Trophoblast cell (in vitro differentiated cells and primary cell): ENCODE results near the gene GUCD1.
"Not testable (repeated sequence)": the region's sequence is repeated elsewhere in the genome, so short reads cannot be mapped to it uniquely, and the experiment has no call there.

ENCODE experiments used
- DNase-seq, 2 donors: peaks; one replicate each; pipeline ENCODE4 v3.0.0-alpha.2; 2016
- H2AFZ ChIP-seq: 2 replicates; pipeline ENCODE4 v1.6.1; 2013; ENCODE audit warnings: low read length, moderate library complexity, mild to moderate bottlenecking; ENCODE audit not compliant: insufficient read depth, poor library complexity
- H2AK5ac ChIP-seq: 2 replicates; pipeline ENCODE4 v1.6.1; 2013; ENCODE audit warnings: mild to moderate bottlenecking, low read length
- H2BK120ac ChIP-seq: 2 replicates; pipeline ENCODE4 v1.6.1; 2013; ENCODE audit warnings: low read length, mild to moderate bottlenecking, moderate library complexity; ENCODE audit not compliant: insufficient read depth, poor library complexity
- H2BK12ac ChIP-seq: 2 replicates; pipeline ENCODE4 v1.6.1; 2013; ENCODE audit warnings: mild to moderate bottlenecking, low read length, moderate library complexity
- H2BK5ac ChIP-seq: 2 replicates; pipeline ENCODE4 v1.6.1; 2013; ENCODE audit warnings: low read length, low read depth, moderate library complexity, mild to moderate bottlenecking; ENCODE audit not compliant: poor library complexity
- H3K14ac ChIP-seq: 2 replicates; pipeline ENCODE4 v1.6.1; 2013; ENCODE audit warnings: mild to moderate bottlenecking, low read length
- H3K18ac ChIP-seq: 2 replicates; pipeline ENCODE4 v1.6.1; 2013; ENCODE audit warnings: mild to moderate bottlenecking, low read length
- H3K23ac ChIP-seq: 2 replicates; pipeline ENCODE4 v1.6.1; 2013; ENCODE audit warnings: low read length
- H3K27ac ChIP-seq: 2 replicates; pipeline ENCODE4 v1.5.1; 2013; ENCODE audit warnings: low read depth, mild to moderate bottlenecking, inconsistent platforms, low read length, moderate library complexity
- H3K27me3 ChIP-seq: 2 replicates; pipeline ENCODE4 v1.6.1; 2013; ENCODE audit warnings: inconsistent platforms, mild to moderate bottlenecking, low read length, moderate library complexity; ENCODE audit not compliant: insufficient read depth
- H3K36me3 ChIP-seq, 2 experiments: 1 replicate in 1 of 2; 2 replicates in 1 of 2; pipeline ENCODE4 v1.6.1; 2013; ENCODE audit warnings: low read length in 2 of 2, mild to moderate bottlenecking in 2 of 2, moderate library complexity in 1 of 2; ENCODE audit not compliant: insufficient read depth in 2 of 2, control insufficient read depth in 1 of 2
- H3K4ac ChIP-seq: 2 replicates; pipeline ENCODE4 v1.6.1; 2013; ENCODE audit warnings: low read depth, mild to moderate bottlenecking, low read length, moderate library complexity
- H3K4me1 ChIP-seq, 2 experiments: 1 replicate in 1 of 2; 2 replicates in 1 of 2; pipeline ENCODE4 v1.6.1; 2013; ENCODE audit warnings: low read length in 2 of 2, mild to moderate bottlenecking in 2 of 2, moderate library complexity in 1 of 2; ENCODE audit not compliant: insufficient read depth in 2 of 2, control insufficient read depth in 1 of 2
- H3K4me2 ChIP-seq: 2 replicates; pipeline ENCODE4 v1.6.1; 2013; ENCODE audit warnings: inconsistent platforms, mild to moderate bottlenecking, low read length, moderate library complexity
- H3K4me3 ChIP-seq: 2 replicates; pipeline ENCODE4 v1.5.1; 2013; ENCODE audit warnings: mild to moderate bottlenecking, low read depth, low read length, inconsistent platforms
- H3K79me1 ChIP-seq: one replicate; pipeline ENCODE4 v1.6.1; 2013; ENCODE audit warnings: low read length
- H3K79me2 ChIP-seq: 2 replicates; pipeline ENCODE4 v1.6.1; 2013; ENCODE audit warnings: low read length, mild to moderate bottlenecking; ENCODE audit not compliant: control insufficient read depth, insufficient read depth, poor library complexity
- H3K9ac ChIP-seq: 2 replicates; pipeline ENCODE4 v1.6.1; 2013; ENCODE audit warnings: mild to moderate bottlenecking, low read length
- H3K9me3 ChIP-seq: 2 replicates; pipeline ENCODE4 v1.6.1; 2013; ENCODE audit warnings: low read depth, mild to moderate bottlenecking, control low read depth, inconsistent platforms, low read length; ENCODE audit not compliant: insufficient read depth
- H4K12ac ChIP-seq: 2 replicates; pipeline ENCODE4 v1.6.1; 2013; ENCODE audit warnings: low read depth, mild to moderate bottlenecking, low read length, moderate library complexity
- H4K8ac ChIP-seq: 2 replicates; pipeline ENCODE4 v1.6.1; 2013; ENCODE audit warnings: low read depth, mild to moderate bottlenecking, low read length, moderate library complexity
- H4K91ac ChIP-seq: one replicate; pipeline ENCODE4 v1.6.1; 2013; ENCODE audit warnings: low read depth, mild to moderate bottlenecking, low read length, moderate library complexity
- WGBS: extraction: QIAGEN DNeasy Blood & Tissue Kit; methylation state at CpG from one replicate; pipeline ENCODE4 v1.1.7; 2013; ENCODE audit warnings: missing lambda C conversion rate; ENCODE audit not compliant: insufficient read length, insufficient coverage; ENCODE audit errors: extremely low coverage; 5-methylcytosine and 5-hydroxymethylcytosine counted together

GUCD1 gene

DNA sequence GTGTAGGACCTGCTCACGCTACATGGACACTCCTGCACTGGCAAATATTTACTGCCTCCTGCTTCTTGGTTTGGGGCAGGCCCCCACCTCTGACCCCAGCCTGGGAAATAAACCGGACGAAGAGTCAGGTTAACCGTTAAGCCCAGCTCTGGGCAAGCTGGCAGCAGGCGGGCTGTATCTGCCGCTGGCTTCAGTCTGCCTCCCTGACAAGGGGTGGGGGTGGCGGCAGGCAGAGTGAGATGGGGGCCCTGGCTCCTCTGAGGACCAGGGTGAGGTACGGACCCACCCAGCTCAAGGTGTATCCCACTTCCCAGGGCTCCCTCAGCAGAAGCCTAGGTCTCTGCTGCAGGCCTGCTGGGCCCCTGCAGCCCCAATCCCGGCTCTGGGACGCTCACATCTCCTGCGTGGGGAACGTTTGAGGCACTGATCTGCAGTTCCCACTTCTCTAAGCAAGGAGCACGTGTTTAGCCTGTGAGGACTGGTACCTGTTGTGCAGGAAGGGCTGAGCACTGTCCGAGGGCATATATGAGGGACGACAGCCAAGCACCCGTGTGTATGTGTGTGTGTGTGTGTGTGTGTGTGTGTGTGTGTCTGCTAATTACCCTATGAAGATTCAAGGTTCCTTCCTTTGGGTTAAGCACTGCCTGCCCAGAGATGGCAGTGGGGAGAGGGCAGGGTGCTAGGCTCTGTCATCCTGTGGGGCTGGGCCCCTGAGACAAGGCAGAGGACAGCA, 39.1 kb upstream of the GUCD1 start:
- H4K91ac ChIP-seq: no peak overlapping the region
- H3K36me3 ChIP-seq: peaks cover under 1 to 3% of the 10 kb centered on the region in 2 experiments
- no peak overlapping the region for H3K9ac ChIP-seq

DNA sequence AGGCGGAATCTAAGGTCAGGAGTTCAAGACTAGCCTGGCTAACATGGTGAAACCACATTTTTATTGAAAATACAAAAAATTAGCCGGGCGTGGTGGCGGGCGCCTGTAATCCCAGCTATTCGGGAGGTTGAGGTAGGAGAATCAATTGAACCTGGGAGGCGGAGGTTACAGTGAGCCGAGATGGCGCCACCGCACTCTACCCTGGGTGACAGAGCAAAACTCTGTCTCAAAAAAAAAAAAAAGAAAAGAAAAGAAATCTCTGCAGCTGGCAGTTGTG, 38.6 kb upstream of the GUCD1 start:
- not testable (repeated sequence) for H3K4ac ChIP-seq, H3K4me2 ChIP-seq, H2BK5ac ChIP-seq, H3K27me3 ChIP-seq, H2AK5ac ChIP-seq, H3K9me3 ChIP-seq, H2BK12ac ChIP-seq, H3K79me2 ChIP-seq, H3K79me1 ChIP-seq, DNase-seq, H3K23ac ChIP-seq, H2AFZ ChIP-seq, H3K14ac ChIP-seq, H4K91ac ChIP-seq, H3K36me3 ChIP-seq, H3K27ac ChIP-seq, H4K12ac ChIP-seq, H2BK120ac ChIP-seq, H3K18ac ChIP-seq, H3K9ac ChIP-seq, H3K4me3 ChIP-seq
- WGBS: no CpG with 5 or more reads among the region's 10 CpGs
- Histone ChIP-seq H4K8ac (peak overlapping the region; percentile 88), H3K4me1 (peaks cover 11% of the 10 kb centered on the region in 2 experiments)

More for the DNA sequence above, 39.1 kb upstream of the GUCD1 start:
- no peak overlapping the region for H3K14ac ChIP-seq
- H3K27ac ChIP-seq: no peak overlapping the region
- H3K4ac ChIP-seq: no peak overlapping the region
- no peak overlapping the region for H2BK120ac ChIP-seq
- no peak overlapping the region for H4K8ac ChIP-seq
- no peaks in the 10 kb centered on the region for H3K27me3 ChIP-seq
- peaks cover 11% of the 10 kb centered on the region in 2 experiments for H3K4me1 ChIP-seq
- H3K9me3 ChIP-seq: peaks cover 1% of the 10 kb centered on the region
- DNase-seq: no peak
- no peak overlapping the region for H2AK5ac ChIP-seq
- no CpG with 5 or more reads among the region's 16 CpGs for WGBS
- no peak overlapping the region for H3K4me3 ChIP-seq
- H2AFZ ChIP-seq: no peak overlapping the region
- no peak overlapping the region for H3K18ac ChIP-seq
- no peak overlapping the region for H2BK5ac ChIP-seq
- H3K4me2 ChIP-seq: no peak overlapping the region
- peaks cover 9% of the 10 kb centered on the region for H3K79me1 ChIP-seq
- peaks cover 4% of the 10 kb centered on the region for H3K79me2 ChIP-seq
- H3K23ac ChIP-seq: no peak overlapping the region
- no peak overlapping the region for H2BK12ac ChIP-seq
- H4K12ac ChIP-seq: no peak overlapping the region

DNA sequence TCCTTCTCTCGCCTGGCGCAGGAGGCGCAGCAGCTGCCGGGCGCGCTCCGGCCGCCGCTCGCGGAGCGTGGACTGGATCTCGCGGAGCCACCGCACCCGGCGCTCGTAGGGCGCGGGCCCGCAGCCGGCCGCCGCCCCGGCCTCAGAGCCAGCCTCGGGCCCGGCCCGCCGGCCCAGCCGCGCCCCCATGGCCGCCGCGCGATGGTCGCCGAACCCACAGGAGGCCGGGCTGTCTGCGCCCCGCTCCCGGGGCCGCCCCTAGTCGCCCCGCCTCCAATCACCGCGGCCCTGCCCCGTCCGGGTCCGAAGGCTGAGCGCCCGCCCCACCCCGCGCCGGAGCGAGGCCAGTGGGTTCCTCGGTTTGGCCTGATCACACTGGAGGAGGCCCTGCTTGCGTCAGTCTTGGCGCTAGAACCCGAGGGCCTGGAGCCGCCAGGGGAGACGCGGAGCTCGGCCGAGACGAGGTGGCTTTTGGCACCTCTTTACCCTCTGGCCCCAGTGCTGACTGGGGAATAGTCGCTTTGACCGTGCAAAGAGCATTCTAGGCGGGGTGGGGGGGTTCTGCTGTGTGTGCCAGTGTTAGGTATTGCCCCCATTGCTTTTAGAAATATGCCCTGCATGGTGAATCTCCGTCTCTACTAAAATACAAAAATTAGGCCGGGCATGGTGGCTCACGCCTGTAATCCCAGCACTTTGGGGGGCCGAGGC, 38.1 kb upstream of the GUCD1 start, which contains the start of gene LRRC75B:
Gene LRRC75B, minus strand, starts transcription at position 223 of the 708 bp plus-strand sequence. Its CDS starts 34 bp downstream, at position 189.
- Histone ChIP-seq H4K91ac (peak within 1 kb of the TSS; percentile 82), H3K4me2 (peak within 1 kb of the TSS; percentile 94), H2AFZ (peak within 1 kb of the TSS; percentile 38), H4K12ac (peak within 1 kb of the TSS; percentile 70), H3K23ac (no peak within 1 kb of the TSS), H2BK12ac (peak within 1 kb of the TSS; percentile 72), H2BK5ac (peak within 1 kb of the TSS; percentile 10), H3K4ac (peak within 1 kb of the TSS; percentile 65), H2AK5ac (peak within 1 kb of the TSS; percentile 64), H3K4me3 (peak within 1 kb of the TSS; percentile 79), H2BK120ac (peak within 1 kb of the TSS; percentile 44), H3K79me1 (peaks cover 9% of the 10 kb centered on the region), H3K9ac (peak within 1 kb of the TSS; percentile 77), H3K18ac (peak within 1 kb of the TSS; percentile 83), H3K14ac (peak within 1 kb of the TSS; percentile 73), H3K27me3 (no peaks in the 10 kb centered on the region), H3K9me3 (peaks cover 1% of the 10 kb centered on the region), H3K27ac (no peak within 1 kb of the TSS), H3K36me3 (peaks cover 7 to 10% of the 10 kb centered on the region in 2 experiments), H3K4me1 (peaks cover 11% of the 10 kb centered on the region in 2 experiments), H3K79me2 (peaks cover 4% of the 10 kb centered on the region), H4K8ac (peak within 1 kb of the TSS; percentile 88)
- WGBS: no CpG with 5 or more reads among the region's 72 CpGs
- DNase-seq: peak; percentile 15 to 24

DNA sequence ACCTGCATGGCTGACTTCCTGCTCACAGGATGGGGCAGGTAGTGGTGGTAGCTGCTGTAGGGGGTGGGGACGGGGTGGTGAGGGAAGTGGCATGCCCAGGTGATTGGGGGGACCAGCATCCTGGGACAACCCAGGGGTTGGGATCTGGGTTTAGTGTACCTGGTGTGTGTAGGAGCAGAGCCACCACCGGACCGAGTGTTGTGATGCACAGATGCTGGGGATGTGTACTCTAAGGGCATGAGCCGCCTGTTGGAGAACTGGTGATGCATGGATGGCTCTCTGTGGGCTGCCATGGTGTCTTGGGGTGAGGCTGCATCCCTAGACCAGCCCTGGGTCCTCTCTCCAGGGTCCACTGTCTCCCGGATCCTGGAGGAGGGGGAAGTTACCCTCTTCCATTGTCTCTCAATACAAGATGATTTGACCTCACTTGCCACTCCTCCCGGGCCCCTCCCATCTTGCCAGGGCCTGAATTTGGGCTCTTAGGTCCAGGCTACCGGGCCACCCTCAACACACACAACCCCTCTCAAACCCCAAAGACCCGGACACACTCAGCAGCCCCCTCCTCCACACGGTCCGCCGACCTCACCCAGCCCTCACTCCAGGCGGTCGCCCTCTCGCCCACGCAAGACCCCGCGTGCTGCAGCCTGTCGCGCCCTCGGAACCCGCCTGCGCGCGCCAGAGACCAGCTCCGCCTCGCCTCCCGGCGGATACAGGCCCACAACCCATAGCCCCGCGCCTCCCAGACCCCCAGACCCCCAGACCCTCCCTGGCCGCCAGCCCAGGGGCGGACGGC, 37.3 kb upstream of the GUCD1 start:
- H3K79me2 ChIP-seq: peaks cover 4% of the 10 kb centered on the region
- peak overlapping the region; percentile 94 for H3K4me2 ChIP-seq
- peak overlapping the region; percentile 70 for H4K12ac ChIP-seq
- H2AFZ ChIP-seq: peak overlapping the region; percentile 38
- H2BK12ac ChIP-seq: peak overlapping the region; percentile 18
- H3K18ac ChIP-seq: peak overlapping the region; percentile 71
- peak overlapping the region; percentile 44 for H2BK120ac ChIP-seq
- H3K4ac ChIP-seq: peak overlapping the region; percentile 65
- no peak for DNase-seq
- peak overlapping the region; percentile 10 for H2BK5ac ChIP-seq
- H4K91ac ChIP-seq: peak overlapping the region; percentile 82
- peak overlapping the region; percentile 64 for H2AK5ac ChIP-seq
- H3K27ac ChIP-seq: no peak overlapping the region
- no peaks in the 10 kb centered on the region for H3K27me3 ChIP-seq
- peaks cover 9% of the 10 kb centered on the region for H3K79me1 ChIP-seq
- peak overlapping the region; percentile 73 for H3K14ac ChIP-seq
- peaks cover 1% of the 10 kb centered on the region for H3K9me3 ChIP-seq
- no peak overlapping the region for H3K23ac ChIP-seq
- peak overlapping the region; percentile 77 for H3K9ac ChIP-seq
- H3K36me3 ChIP-seq: peaks cover 13 to 15% of the 10 kb centered on the region in 2 experiments
- peak overlapping the region; percentile 79 for H3K4me3 ChIP-seq
- H3K4me1 ChIP-seq: peaks cover 11% of the 10 kb centered on the region in 2 experiments
- no CpG with 5 or more reads among the region's 33 CpGs for WGBS
- peak overlapping the region; percentile 88 for H4K8ac ChIP-seq
